ENCODE measurements around the gene CCZ1.
"Not testable (repeated sequence)": the region's sequence is repeated elsewhere in the genome, so short reads cannot be mapped to it uniquely, and the experiment has no call there.

CCZ1 gene

GRCh38 chr7:5908835-5909234 is 10.3 kb downstream of the CCZ1 start:
- DNase-seq (ENCODE audit: low read depth in 2 of 2) = not testable (repeated sequence)

GRCh38 chr7:5916529-5916928 is 18.0 kb downstream of the CCZ1 start:
- not testable (repeated sequence) for DNase-seq (ENCODE audit: low read depth in 2 of 2)

GRCh38 chr7:5924180-5924579 is 25.6 kb downstream of the CCZ1 start:
- not testable (repeated sequence) for DNase-seq (ENCODE audit: low read depth in 2 of 2)

- DNase-seq (ENCODE audit: low read depth in 2 of 2) = not testable (repeated sequence)
These were observed 26.1 kb downstream of the CCZ1 start for GRCh38 chr7:5924630-5925029.

- not testable (repeated sequence) for DNase-seq (ENCODE audit: low read depth in 2 of 2)
These were observed 27.8 kb downstream of the CCZ1 start for GRCh38 chr7:5926263-5926870.

GRCh38 chr7:5930290-5930689 is 31.8 kb downstream of the CCZ1 start:
- DNase-seq (ENCODE audit: low read depth in 2 of 2) = not testable (repeated sequence)

- DNase-seq (ENCODE audit: low read depth in 2 of 2) = not testable (repeated sequence)
These were observed 32.7 kb downstream of the CCZ1 start for GRCh38 chr7:5931250-5931649.

GRCh38 chr7:5931905-5932644 is 33.5 kb downstream of the CCZ1 start:
- DNase-seq (ENCODE audit: low read depth in 2 of 2) = not testable (repeated sequence)

GRCh38 chr7:5934945-5935450 is 36.5 kb downstream of the CCZ1 start:
- not testable (repeated sequence) for DNase-seq (ENCODE audit: low read depth in 2 of 2)

GRCh38 chr7:5963205-5963604 is 64.7 kb downstream of the CCZ1 start:
- DNase-seq (ENCODE audit: low read depth in 2 of 2) = not testable (repeated sequence)

- not testable (repeated sequence) for DNase-seq (ENCODE audit: low read depth in 2 of 2)
These were observed 65.3 kb downstream of the CCZ1 start for GRCh38 chr7:5963810-5964209.

GRCh38 chr7:5970347-5970911 is 71.9 kb downstream of the CCZ1 start, which contains the start of gene RSPH10B:
Gene RSPH10B (minus strand): TSS chr7:5970689. CDS start chr7:5967116, 3,573 bp downstream.
- not testable (repeated sequence) for DNase-seq (ENCODE audit: low read depth in 2 of 2)

GRCh38 chr7:5973580-5973979 is 75.0 kb downstream of the CCZ1 start:
- DNase-seq (ENCODE audit: low read depth in 2 of 2) = not testable (repeated sequence)
